SIG-M5 treated with dmso at 0.1 percent for 504 hours (cell line): ENCODE measurements around the gene SEMA5B.

Source experiments
- DNase-seq: peaks from one replicate; lab custom pipeline; 2025; ENCODE audit not compliant: unreplicated experiment; lab: John Stamatoyannopoulos, UW

Gene SEMA5B

GRCh38 chr3:122903171-122903570 is 124.4 kb downstream of the SEMA5B start:
- DNase-seq, result no peak

GRCh38 chr3:122902326-122902725 is 125.2 kb downstream of the SEMA5B start:
- no peak for DNase-seq

GRCh38 chr3:122898298-122898697 is 129.3 kb downstream of the SEMA5B start:
- no peak for DNase-seq

GRCh38 chr3:122893754-122894668 is 133.6 kb downstream of the SEMA5B start:
- no peak for DNase-seq

- no peak for DNase-seq
These were observed 134.3 kb downstream of the SEMA5B start for GRCh38 chr3:122893282-122893681.

GRCh38 chr3:122892118-122892960 is 135.2 kb downstream of the SEMA5B start:
- DNase-seq, result no peak

GRCh38 chr3:122890720-122891220 is 136.8 kb downstream of the SEMA5B start:
- no peak for DNase-seq

- peak; percentile 53 for DNase-seq
These were observed 137.4 kb downstream of the SEMA5B start for GRCh38 chr3:122890077-122890719.

GRCh38 chr3:122886946-122887345 is 140.6 kb downstream of the SEMA5B start:
- no peak for DNase-seq

GRCh38 chr3:122886251-122886650 is 141.3 kb downstream of the SEMA5B start:
- DNase-seq, result no peak

GRCh38 chr3:122882361-122882947 is 145.1 kb downstream of the SEMA5B start:
- no peak for DNase-seq

GRCh38 chr3:122880624-122881023 is 146.9 kb downstream of the SEMA5B start:
- DNase-seq, result no peak

GRCh38 chr3:122880173-122880572 is 147.4 kb downstream of the SEMA5B start:
- DNase-seq, result no peak

- no peak for DNase-seq
These were observed 151.9 kb downstream of the SEMA5B start for GRCh38 chr3:122875547-122876127.

- no peak for DNase-seq
These were observed 153.6 kb downstream of the SEMA5B start for GRCh38 chr3:122873741-122874515.

GRCh38 chr3:122868322-122868721 is 159.2 kb downstream of the SEMA5B start:
- no peak for DNase-seq

GRCh38 chr3:122864498-122864897 is 163.1 kb downstream of the SEMA5B start:
- no peak for DNase-seq

GRCh38 chr3:122862381-122862780 is 165.2 kb downstream of the SEMA5B start:
- no peak for DNase-seq
